GM21529 (cell line): ENCODE measurements around the gene HSFY1.
"Not testable (repeated sequence)": the region's sequence is repeated elsewhere in the genome, so short reads cannot be mapped to it uniquely, and the experiment has no call there.

Experiments used
- ATAC-seq: cut with Tn5 transposase; IDR thresholded peaks from one replicate; pipeline ENCODE4 v1.9.1; 2021; ENCODE audit not compliant: unreplicated experiment

HSFY1 gene, protein sequence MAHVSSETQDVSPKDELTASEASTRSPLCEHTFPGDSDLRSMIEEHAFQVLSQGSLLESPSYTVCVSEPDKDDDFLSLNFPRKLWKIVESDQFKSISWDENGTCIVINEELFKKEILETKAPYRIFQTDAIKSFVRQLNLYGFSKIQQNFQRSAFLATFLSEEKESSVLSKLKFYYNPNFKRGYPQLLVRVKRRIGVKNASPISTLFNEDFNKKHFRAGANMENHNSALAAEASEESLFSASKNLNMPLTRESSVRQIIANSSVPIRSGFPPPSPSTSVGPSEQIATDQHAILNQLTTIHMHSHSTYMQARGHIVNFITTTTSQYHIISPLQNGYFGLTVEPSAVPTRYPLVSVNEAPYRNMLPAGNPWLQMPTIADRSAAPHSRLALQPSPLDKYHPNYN

DNA sequence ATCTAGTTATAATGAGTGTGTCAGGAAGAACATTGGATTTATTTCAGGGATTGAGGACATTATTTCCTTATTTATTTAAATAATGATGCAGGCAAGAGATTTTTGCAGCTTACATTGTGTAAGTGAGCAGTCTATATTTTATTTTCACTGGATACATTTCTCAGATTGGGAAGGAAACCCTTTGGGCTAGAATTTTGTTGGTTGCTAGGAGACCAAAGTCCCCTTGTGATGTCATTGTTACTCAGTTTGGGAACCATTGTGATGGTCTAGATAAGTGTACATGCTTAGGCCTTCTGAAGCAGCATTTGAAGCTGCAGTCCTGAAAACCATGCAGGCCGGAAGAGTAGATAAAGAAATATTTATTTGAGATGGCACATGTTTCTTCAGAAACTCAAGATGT is at the start of gene HSFY1:
HSFY1 (plus strand) TSS at position 301 of the 400 bp plus-strand sequence; CDS start at position 369, 68 bp downstream.
- ATAC-seq, result not testable (repeated sequence)

DNA sequence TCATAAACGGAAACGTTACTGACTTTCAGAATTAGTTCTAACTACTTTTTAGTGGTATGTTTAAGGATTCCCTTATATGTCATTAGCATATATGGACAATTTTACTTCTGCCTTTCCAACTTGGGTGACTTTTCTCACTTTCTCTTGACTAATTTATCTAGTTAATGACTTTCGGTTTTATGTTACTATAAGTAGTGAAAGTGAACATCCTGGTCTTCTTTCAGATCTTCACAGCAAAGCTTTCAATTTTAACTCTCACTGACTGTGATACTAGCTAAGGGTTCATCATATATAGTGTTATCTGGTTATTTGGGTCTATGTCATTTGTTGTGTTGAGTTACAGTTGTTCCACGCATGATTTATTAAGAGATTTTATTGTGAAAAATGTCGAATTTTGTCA is 42.3 kb upstream of the HSFY1 start:
- ATAC-seq, result not testable (repeated sequence)

GRCh38 chrY:18530995-18531655 is 15.4 kb upstream of the HSFY1 start:
- not testable (repeated sequence) for ATAC-seq

- ATAC-seq, result not testable (repeated sequence)
Measured at GRCh38 chrY:18538952-18539351, 7.6 kb upstream of the HSFY1 start.

DNA sequence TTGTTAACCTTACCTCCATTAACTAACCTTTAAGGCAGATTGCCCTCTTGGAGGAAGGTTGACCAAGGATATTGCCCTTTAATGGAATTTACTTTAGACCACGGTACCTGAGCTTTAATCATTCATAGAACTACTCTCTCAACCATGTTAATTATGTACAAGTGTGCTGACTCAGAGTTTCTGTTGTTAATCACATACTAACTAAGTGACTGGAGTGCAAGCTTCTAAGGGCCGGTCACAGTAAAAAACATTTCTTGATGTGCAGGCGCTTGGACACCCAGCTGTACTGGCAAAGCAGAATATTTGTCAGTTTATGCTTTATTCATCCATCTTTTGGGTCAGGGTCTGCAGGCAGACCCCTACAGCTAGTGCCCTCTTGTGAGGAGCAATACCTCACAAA is 6.6 kb downstream of the HSFY1 start:
- ATAC-seq, result not testable (repeated sequence)

- not testable (repeated sequence) for ATAC-seq
Measured at GRCh38 chrY:18565915-18566314, 19.4 kb downstream of the HSFY1 start.
